Nephron progenitor cell (in vitro differentiated cells): ENCODE data around the gene FIS1.
A peak's percentile ranks its signal among the peaks of the same experiment; 100 is the strongest.
"Not testable (repeated sequence)": the region's sequence is repeated elsewhere in the genome, so short reads cannot be mapped to it uniquely, and the experiment has no call there.

ENCODE experiments used
- DNase-seq: peaks from one replicate; pipeline ENCODE4 v3.0.0; 2021
- H3K27ac Mint-ChIP-seq: 2 replicates; pipeline ENCODE4 v1.8.0; 2021; ENCODE audit warnings: mild to moderate bottlenecking, moderate library complexity, mixed read lengths
- H3K27me3 Mint-ChIP-seq: 2 replicates; pipeline ENCODE4 v1.8.0; 2021; ENCODE audit warnings: mild to moderate bottlenecking, low read depth, mixed read lengths; ENCODE audit not compliant: poor library complexity
- H3K36me3 Mint-ChIP-seq: 2 replicates; pipeline ENCODE4 v1.8.0; 2021; ENCODE audit warnings: low read depth, mixed read lengths
- H3K4me1 Mint-ChIP-seq: 2 replicates; pipeline ENCODE4 v1.8.0; 2021; ENCODE audit warnings: mixed read lengths
- H3K4me3 Mint-ChIP-seq: 2 replicates; pipeline ENCODE4 v1.8.0; 2021; ENCODE audit warnings: mild to moderate bottlenecking, moderate library complexity, mixed read lengths
- H3K9me3 Mint-ChIP-seq: 2 replicates; pipeline ENCODE4 v1.8.0; 2021; ENCODE audit warnings: mild to moderate bottlenecking, moderate library complexity, mixed read lengths
- CTCF ChIP-seq: fragments of 200-600 bp; sonication (generic); IDR thresholded peaks from 2 replicates; pipeline ENCODE4 v1.5.0; 2021; ENCODE audit warnings: antibody characterized with exemption

The FIS1 gene

GRCh38 chr7:101210143-101210542 is 34.7 kb downstream of the FIS1 start:
- Mint-ChIP-seq H3K27ac (no peak overlapping the region), H3K4me1 (no peaks in the 10 kb centered on the region), H3K27me3 (peaks cover 5% of the 10 kb centered on the region), H3K36me3 (peaks cover 27% of the 10 kb centered on the region), H3K9me3 (no peaks in the 10 kb centered on the region), H3K4me3 (no peak overlapping the region)
- TF ChIP-seq CTCF: no peak
- DNase-seq: no peak

- Mint-ChIP-seq H3K27ac (no peak overlapping the region), H3K27me3 (peaks cover 19% of the 10 kb centered on the region), H3K9me3 (no peaks in the 10 kb centered on the region), H3K36me3 (peaks cover 22% of the 10 kb centered on the region), H3K4me1 (no peaks in the 10 kb centered on the region), H3K4me3 (no peak overlapping the region)
- TF ChIP-seq CTCF: no peak
- no peak for DNase-seq
Measured at GRCh38 chr7:101208794-101209193, 36.1 kb downstream of the FIS1 start.

GRCh38 chr7:101207459-101207858 is 37.4 kb downstream of the FIS1 start:
- H3K4me3 Mint-ChIP-seq: no peak overlapping the region
- peaks cover 32% of the 10 kb centered on the region for H3K27me3 Mint-ChIP-seq
- peaks cover 22% of the 10 kb centered on the region for H3K36me3 Mint-ChIP-seq
- H3K27ac Mint-ChIP-seq: no peak overlapping the region
- no peaks in the 10 kb centered on the region for H3K4me1 Mint-ChIP-seq
- DNase-seq: no peak
- TF ChIP-seq CTCF: no peak
- H3K9me3 Mint-ChIP-seq: no peaks in the 10 kb centered on the region

GRCh38 chr7:101206665-101207042 is 38.2 kb downstream of the FIS1 start:
- H3K36me3 Mint-ChIP-seq: peaks cover 22% of the 10 kb centered on the region
- peaks cover 40% of the 10 kb centered on the region for H3K27me3 Mint-ChIP-seq
- no peaks in the 10 kb centered on the region for H3K9me3 Mint-ChIP-seq
- no peak overlapping the region for H3K4me3 Mint-ChIP-seq
- TF ChIP-seq CTCF: no peak
- peak overlapping the region; percentile 47 for H3K27ac Mint-ChIP-seq
- no peaks in the 10 kb centered on the region for H3K4me1 Mint-ChIP-seq
- DNase-seq: no peak

- no peak overlapping the region for H3K4me3 Mint-ChIP-seq
- peaks cover 46% of the 10 kb centered on the region for H3K27me3 Mint-ChIP-seq
- TF ChIP-seq CTCF: no peak
- H3K9me3 Mint-ChIP-seq: no peaks in the 10 kb centered on the region
- no peak overlapping the region for H3K27ac Mint-ChIP-seq
- H3K4me1 Mint-ChIP-seq: peaks cover 4% of the 10 kb centered on the region
- peaks cover 22% of the 10 kb centered on the region for H3K36me3 Mint-ChIP-seq
- no peak for DNase-seq
Measured at GRCh38 chr7:101205901-101206664, 38.8 kb downstream of the FIS1 start.

GRCh38 chr7:101203740-101204738 is 40.8 kb downstream of the FIS1 start:
- H3K36me3 Mint-ChIP-seq: peaks cover 16% of the 10 kb centered on the region
- H3K27ac Mint-ChIP-seq, H3K4me3 Mint-ChIP-seq, H3K9me3 Mint-ChIP-seq, DNase-seq: not testable (repeated sequence)
- peaks cover 66% of the 10 kb centered on the region for H3K27me3 Mint-ChIP-seq
- peaks cover 15% of the 10 kb centered on the region for H3K4me1 Mint-ChIP-seq
